ENCODE results near the gene DLG4.

The DLG4 gene

GRCh38 chr17:7204336-7204735, 15.3 kb downstream of the DLG4 start:
- peak overlapping the region; percentile 64 for H3K4me3 ChIP-seq (ENCODE audit: low read depth, low read length)

DNA sequence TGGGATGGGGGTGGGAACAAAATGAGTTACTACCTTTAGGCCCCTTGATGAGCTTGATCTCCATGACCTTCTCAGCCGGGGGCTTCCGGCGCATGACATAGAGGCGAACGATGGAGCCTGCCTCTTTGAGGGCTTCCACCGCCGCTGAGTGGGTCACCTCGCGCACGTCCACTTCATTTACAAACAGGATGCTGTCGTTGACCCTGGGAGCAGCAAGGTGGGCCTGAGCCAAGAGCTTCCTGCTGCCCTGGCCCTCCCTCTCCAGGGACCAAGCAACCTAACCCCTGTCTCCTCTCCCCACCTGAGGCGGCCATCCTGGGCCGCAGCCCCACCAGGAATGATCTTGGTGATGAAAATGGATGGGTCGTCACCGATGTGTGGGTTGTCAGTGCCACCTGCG, 16.2 kb downstream of the DLG4 start:
- no peak for TF ChIP-seq CTCF (IDR thresholded peaks at IDR 0.05; ENCODE audit: borderline replicate concordance, insufficient read depth, low read depth, low read length)
- no peak overlapping the region for H3K4me3 ChIP-seq (ENCODE audit: low read depth, low read length)

More at GRCh38 chr17:7204336-7204735, 15.3 kb downstream of the DLG4 start:
- TF ChIP-seq CTCF (IDR thresholded peaks at IDR 0.05; ENCODE audit: borderline replicate concordance, insufficient read depth, low read depth, low read length), result no peak

GRCh38 chr17:7196651-7197401, 22.8 kb downstream of the DLG4 start:
- H3K4me3 ChIP-seq (ENCODE audit: low read depth, low read length), result no peak overlapping the region
- no peak for TF ChIP-seq CTCF (IDR thresholded peaks at IDR 0.05; ENCODE audit: borderline replicate concordance, insufficient read depth, low read depth, low read length)

DNA sequence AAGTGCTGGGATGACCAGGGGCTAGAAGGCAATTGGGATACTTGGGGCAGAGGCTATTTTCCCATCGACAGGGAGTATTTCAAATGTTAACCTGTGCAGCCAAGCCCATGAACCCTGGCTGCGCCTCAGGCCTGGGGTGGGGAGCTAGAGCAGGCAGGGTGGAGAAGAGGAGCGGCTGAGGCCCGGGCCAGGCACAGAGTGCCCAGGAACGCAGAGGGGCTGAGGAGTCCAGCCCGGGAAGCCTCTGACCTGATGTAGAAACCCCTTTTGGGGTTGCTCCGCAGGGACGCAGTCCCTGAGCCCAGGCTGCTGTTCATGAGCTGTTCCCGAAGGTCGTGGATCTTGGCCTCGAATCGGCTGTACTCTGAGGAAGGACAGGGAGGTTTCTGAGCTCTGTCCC, 23.7 kb downstream of the DLG4 start:
- TF ChIP-seq CTCF (IDR thresholded peaks at IDR 0.05; ENCODE audit: borderline replicate concordance, insufficient read depth, low read depth, low read length), result no peak
- no peak overlapping the region for H3K4me3 ChIP-seq (ENCODE audit: low read depth, low read length)

GRCh38 chr17:7192271-7192937, 27.2 kb downstream of the DLG4 start:
- TF ChIP-seq CTCF (IDR thresholded peaks at IDR 0.05; ENCODE audit: borderline replicate concordance, insufficient read depth, low read depth, low read length), result no peak
- no peak overlapping the region for H3K4me3 ChIP-seq (ENCODE audit: low read depth, low read length)

- TF ChIP-seq CTCF (IDR thresholded peaks at IDR 0.05; ENCODE audit: borderline replicate concordance, insufficient read depth, low read depth, low read length), result no peak
- no peak overlapping the region for H3K4me3 ChIP-seq (ENCODE audit: low read depth, low read length)
These were observed 27.9 kb downstream of the DLG4 start for GRCh38 chr17:7191571-7192270.

All from GM12875 (cell line).